Stimulated activated CD8-positive, alpha-beta memory T cell treated with anti-CD3 and anti-CD28 coated beads, Interleukin-4, amount 100 ng/mL, for 4 hours (primary cell): Measurements from ENCODE around the gene NIPSNAP3A.
"Not testable (repeated sequence)": the region's sequence is repeated elsewhere in the genome, so short reads cannot be mapped to it uniquely, and the experiment has no call there.

Source experiments
- DNase-seq, 2 donors: peaks; one replicate each; pipeline ENCODE4 v3.0.0-alpha.2; 2020; ENCODE audit warnings: low read depth in 2 of 2, low spot score in 1 of 2

NIPSNAP3A gene

DNA sequence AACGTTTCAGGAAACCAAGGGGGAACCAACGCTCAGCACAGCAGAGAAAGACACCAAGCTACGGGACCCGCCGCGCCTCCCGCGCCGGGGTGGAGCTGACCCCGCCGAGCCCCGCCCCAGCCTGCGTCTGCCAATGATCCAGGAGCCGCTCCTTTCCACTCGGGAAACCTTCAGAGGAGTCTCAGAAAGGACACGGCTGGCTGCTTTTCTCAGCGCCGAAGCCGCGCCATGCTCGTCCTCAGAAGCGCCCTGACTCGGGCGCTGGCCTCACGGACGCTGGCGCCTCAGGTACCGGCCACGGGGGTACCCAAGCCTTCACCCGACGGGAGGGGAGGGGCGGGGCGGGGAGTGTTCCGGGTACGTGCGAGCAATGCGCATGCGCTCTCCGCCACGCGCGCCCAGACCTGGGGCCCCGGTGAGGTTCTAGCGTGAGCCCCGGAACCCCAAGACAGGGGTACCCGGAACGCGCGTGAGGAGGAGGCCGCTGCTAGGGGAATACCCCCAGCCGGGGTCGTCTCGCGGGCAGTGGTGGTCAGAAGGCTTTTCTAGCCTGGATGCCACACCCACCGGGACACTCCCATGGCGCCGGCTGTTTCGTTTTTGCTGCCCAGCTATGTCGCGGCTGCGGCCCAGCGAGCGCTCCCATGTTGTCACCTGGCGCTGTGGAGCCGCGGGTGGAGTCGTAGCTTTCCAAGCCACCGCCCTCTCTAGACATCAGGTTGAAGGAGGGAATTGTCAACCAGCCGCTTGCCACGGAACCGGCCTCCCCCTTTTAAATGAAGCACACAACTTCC, at the start of gene NIPSNAP3A:
TSS of gene NIPSNAP3A (plus strand) at position 119 of the 794 bp plus-strand sequence. CDS start at position 229, 110 bp downstream.
- DNase-seq: peak; percentile 67 to 74

DNA sequence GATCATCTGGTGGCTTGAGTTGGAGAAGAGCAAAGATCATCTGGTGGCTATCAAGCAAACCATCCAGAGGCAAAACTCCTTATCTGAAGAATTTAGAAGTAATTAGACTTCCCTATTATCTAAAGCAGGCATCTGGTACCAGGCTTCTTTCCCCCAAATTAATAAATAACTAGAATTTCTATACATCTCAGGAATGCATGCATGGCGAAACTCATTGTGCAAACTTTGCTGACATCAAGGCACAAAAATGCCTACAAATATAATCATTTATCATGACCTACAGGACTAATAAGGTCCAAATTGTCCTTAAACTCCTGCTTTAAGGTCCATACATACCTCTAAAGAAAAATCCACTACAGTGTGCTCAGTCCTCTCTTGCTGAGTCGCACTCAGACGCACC, 47.2 kb upstream of the NIPSNAP3A start:
- DNase-seq: no peak

- not testable (repeated sequence) for DNase-seq
Measured at GRCh38 chr9:104708737-104709136, 38.7 kb upstream of the NIPSNAP3A start.

DNA sequence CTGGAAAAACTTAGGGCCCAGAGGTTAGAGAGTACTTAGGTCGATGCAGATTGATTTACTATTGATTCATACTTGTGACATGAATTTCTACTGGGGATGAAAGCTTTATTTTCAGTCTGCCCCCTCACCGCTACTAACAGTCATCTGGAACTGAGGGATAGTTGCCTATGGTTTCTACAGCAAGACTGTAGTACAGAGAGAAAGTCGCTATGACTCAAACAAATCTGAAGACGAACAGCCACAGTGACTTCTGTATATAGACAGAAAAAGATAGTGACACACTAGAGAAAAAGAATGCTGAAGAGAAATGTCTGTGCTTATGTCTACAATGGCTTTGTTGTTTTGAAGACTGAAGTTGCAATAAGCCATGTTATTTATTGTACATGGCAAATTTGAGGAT, 35.9 kb upstream of the NIPSNAP3A start:
- DNase-seq: no peak

- no peak for DNase-seq
Measured at GRCh38 chr9:104725014-104725413, 22.5 kb upstream of the NIPSNAP3A start.

- DNase-seq: no peak
Measured at GRCh38 chr9:104738452-104738851, 9.0 kb upstream of the NIPSNAP3A start.

DNA sequence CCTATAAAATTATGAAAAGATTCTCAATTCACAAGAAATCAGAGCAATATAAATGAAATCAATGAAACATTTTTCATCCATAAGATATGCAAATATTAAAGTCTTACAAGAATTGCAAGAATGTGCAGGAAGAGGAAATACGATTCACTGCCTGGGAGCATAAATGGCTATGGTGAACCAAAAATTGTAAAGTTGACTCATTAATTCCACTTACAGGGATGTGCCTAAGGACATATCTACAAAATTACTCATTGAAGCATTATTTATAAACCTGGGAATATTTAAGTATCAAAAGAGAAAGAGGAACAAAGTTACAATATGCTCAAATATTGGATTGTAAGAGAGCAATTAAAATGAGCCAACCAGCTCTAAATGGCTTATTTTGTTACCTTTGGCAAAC, 6.9 kb upstream of the NIPSNAP3A start:
- DNase-seq: no peak

DNA sequence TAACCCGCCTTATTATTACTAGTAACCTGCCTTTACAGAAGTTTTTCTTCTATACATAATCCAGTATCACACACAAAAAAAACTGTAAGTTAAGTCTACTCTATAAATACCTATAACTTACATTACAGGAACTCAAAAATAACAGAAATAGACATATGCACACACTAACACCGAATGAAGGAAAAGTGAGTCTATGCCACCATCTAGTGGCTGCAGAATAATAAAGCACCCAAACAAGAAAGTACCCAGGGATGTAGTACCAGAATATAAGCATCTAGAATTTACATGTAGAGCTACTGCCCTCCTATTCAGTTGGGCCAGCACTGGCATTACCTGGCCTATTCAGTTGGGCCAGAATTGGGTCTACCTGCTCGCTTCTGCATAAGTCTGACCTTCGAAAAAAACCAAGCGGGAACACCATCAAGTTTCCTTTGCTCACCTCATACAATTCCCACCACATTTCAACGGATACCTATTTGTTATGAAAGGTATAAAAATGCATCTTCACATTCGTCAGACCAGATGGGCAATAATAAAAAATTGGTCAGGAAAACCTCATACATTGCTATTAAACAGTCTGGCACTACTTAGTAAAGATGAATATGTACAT, 4.0 kb upstream of the NIPSNAP3A start:
- DNase-seq: no peak

- no peak for DNase-seq
Measured at GRCh38 chr9:104745852-104746251, 1.6 kb upstream of the NIPSNAP3A start.

GRCh38 chr9:104746285-104746684, 1.2 kb upstream of the NIPSNAP3A start:
- no peak for DNase-seq

GRCh38 chr9:104746798-104747197, 685 bp upstream of the NIPSNAP3A start:
- no peak for DNase-seq

GRCh38 chr9:104747245-104747564, 278 bp upstream of the NIPSNAP3A start:
- DNase-seq: no peak

DNA sequence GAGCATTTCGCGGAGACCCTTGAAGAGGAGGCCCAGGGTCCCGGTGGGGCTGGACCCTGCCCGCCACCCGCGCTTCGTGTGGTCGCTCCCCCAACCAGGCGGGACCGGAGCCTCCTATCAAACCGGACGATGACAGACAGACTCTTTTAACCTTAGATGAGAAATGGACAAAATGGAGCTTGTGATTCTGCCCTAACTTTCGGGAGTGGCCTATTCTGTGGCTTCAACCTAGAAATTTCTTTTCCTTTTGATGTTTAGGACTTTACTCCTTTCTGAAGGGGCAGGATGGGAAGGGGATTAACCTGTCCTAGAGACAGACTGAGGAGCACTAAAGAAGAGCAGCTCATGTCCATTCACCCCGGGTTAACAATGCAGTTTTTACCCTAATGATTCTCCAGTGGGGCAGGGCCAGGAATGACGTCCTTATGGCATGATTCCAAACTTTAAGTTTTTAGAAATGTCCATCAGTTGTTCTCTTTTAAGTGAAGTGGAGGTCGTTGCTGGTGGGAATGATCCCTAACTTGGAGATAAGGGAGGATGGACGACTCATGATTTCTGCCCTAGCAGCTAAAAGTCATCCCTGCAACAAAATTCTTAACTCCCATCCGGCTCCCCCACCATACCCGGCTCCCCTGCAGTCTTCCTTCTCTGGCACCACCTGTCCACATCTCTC, 1.0 kb downstream of the NIPSNAP3A start:
- DNase-seq: no peak

- DNase-seq: no peak
Measured at GRCh38 chr9:104750185-104750767, 2.8 kb downstream of the NIPSNAP3A start.

- DNase-seq: no peak
Measured at GRCh38 chr9:104758974-104759373, 11.5 kb downstream of the NIPSNAP3A start.

GRCh38 chr9:104765138-104765537, 17.7 kb downstream of the NIPSNAP3A start:
- DNase-seq: no peak

DNA sequence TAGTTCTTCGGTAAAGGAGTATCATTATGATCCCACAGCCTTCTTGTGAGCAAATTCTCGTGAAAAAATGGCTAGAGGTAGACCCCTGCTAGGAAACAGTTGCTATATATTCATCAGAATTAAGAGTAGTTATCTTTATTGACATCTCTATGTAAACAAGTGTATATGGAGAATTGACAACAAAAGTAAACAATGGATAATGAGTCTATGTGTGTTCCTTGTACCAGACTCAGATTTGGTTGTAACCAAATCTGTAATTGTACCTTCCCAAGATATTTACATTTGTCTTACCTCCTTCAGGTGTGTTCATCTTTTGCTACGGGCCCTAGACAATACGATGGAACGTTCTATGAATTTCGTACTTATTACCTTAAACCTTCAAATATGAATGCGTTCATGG, 18.5 kb downstream of the NIPSNAP3A start:
- DNase-seq: no peak

DNA sequence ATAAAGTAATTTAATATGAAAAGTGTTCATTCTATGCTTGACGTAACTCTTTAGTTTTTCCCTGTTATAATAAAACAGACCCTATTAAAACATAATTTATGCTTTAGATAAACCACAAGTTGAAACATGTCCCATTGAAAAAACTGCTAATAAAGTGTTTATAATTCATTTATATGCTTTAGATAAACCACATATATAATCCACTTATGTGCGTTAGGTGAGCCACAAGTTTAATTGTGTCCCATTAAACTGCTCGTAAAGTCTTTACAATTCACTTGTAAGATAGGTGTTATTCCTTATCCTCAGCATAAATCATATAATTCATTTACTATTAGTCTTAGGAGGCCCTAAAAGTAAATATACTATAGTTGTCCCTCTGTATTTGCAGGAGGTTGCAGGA, 20.0 kb downstream of the NIPSNAP3A start:
- DNase-seq: no peak

DNA sequence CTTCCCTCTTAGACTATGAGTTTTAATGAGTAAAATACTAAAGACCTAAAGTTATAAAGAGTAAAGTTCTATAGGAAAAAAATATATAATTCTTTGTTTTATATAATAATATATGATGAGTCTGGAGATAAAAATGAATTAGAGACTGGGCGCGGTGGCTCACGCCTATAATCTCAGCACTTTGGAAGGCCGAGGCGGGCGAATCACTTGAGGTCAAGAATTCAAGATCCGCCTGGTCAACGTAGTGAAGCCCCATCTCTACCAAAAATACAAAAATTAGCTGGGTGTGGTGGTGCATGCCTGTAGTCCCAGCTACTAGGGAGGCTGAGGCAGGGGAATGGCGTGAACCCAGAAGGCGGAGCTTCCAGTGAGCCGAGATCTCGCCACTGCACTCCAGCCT, 21.5 kb downstream of the NIPSNAP3A start:
- DNase-seq: not testable (repeated sequence)

DNA sequence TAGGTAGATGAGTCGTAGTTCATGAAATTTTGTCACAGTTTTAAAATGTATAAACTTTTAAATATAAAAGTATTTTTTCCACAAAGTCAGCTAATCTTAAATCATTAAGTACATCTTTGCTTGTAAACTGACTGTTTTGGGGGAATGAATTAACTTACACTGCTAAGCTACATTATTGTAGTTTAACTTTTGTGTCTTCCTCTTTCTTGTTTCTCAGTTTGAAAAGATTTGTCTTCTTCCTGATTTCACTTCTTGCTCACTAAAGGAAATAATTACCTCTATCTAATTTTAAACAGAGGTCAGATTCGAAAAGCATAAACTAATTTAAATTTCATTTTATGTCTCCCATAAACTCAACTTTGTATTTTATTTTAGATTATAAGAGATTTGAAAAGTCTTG, 22.2 kb downstream of the NIPSNAP3A start:
- no peak for DNase-seq

- DNase-seq: no peak
Measured at GRCh38 chr9:104772714-104773510, 25.4 kb downstream of the NIPSNAP3A start.
